ENCODE data around the gene APOC3.
A peak's percentile ranks its signal among the peaks of the same experiment; 100 is the strongest.
"Not testable (repeated sequence)": the region's sequence is repeated elsewhere in the genome, so short reads cannot be mapped to it uniquely, and the experiment has no call there.

APOC3 gene

GRCh38 chr11:116830184-116830912, 641 bp downstream of the APOC3 start:
- DNase-seq (ENCODE audit: low read depth): no peak

- DNase-seq (ENCODE audit: low read depth): no peak
Observed at GRCh38 chr11:116831790-116832349, 2.2 kb downstream of the APOC3 start.

DNA sequence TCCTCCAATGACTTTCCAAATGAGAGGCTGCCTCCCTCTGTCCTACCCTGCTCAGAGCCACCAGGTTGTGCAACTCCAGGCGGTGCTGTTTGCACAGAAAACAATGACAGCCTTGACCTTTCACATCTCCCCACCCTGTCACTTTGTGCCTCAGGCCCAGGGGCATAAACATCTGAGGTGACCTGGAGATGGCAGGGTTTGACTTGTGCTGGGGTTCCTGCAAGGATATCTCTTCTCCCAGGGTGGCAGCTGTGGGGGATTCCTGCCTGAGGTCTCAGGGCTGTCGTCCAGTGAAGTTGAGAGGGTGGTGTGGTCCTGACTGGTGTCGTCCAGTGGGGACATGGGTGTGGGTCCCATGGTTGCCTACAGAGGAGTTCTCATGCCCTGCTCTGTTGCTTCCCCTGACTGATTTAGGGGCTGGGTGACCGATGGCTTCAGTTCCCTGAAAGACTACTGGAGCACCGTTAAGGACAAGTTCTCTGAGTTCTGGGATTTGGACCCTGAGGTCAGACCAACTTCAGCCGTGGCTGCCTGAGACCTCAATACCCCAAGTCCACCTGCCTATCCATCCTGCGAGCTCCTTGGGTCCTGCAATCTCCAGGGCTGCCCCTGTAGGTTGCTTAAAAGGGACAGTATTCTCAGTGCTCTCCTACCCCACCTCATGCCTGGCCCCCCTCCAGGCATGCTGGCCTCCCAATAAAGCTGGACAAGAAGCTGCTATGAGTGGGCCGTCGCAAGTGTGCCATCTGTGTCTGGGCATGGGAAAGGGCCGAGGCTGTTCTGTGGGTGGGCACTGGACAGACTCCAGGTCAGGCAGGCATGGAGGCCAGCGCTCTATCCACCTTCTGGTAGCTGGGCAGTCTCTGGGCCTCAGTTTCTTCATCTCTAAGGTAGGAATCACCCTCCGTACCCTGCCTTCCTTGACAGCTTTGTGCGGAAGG, 2.9 kb downstream of the APOC3 start:
- DNase-seq (ENCODE audit: low read depth): no peak

GRCh38 chr11:116833491-116833815, 3.7 kb downstream of the APOC3 start:
- DNase-seq (ENCODE audit: low read depth): no peak

DNA sequence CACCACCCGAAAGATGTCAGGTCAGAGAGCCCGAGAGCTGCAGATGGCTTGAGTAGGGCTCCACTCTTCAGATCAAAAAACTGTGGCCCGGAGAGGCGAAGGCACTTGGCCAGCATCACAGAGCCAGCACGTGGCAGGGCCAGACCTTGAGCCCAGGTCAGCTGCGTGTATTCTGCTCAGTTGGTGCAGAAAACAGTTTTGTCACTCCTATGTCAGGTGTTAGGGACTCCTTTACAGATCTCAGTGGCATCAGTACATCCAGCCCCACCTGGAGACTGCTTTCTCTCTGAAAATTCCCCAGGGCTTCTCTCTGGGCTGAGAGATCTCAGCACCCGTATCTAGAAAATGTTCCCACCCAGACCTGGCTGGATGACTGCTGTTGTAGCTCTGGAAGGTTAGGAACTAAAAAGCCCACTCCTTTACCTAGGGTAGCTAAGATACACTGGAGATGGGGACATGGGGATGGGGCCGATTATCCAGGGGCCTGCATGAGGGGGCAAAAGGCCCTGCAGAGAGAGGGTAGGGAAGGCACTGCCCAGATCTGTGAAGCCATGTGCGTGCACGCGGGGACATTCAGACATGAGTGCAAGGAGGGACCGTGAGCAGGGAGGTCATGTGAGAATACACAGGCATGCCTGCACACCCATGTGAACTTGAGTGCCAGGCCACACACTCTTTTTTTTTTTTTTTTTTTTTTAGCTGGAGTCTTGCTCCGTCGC, 4.3 kb downstream of the APOC3 start:
- no peak for DNase-seq (ENCODE audit: low read depth)

GRCh38 chr11:116834535-116835041, 4.9 kb downstream of the APOC3 start:
- DNase-seq (ENCODE audit: low read depth): not testable (repeated sequence)

GRCh38 chr11:116835042-116835772, 5.5 kb downstream of the APOC3 start:
- DNase-seq (ENCODE audit: low read depth): no peak

DNA sequence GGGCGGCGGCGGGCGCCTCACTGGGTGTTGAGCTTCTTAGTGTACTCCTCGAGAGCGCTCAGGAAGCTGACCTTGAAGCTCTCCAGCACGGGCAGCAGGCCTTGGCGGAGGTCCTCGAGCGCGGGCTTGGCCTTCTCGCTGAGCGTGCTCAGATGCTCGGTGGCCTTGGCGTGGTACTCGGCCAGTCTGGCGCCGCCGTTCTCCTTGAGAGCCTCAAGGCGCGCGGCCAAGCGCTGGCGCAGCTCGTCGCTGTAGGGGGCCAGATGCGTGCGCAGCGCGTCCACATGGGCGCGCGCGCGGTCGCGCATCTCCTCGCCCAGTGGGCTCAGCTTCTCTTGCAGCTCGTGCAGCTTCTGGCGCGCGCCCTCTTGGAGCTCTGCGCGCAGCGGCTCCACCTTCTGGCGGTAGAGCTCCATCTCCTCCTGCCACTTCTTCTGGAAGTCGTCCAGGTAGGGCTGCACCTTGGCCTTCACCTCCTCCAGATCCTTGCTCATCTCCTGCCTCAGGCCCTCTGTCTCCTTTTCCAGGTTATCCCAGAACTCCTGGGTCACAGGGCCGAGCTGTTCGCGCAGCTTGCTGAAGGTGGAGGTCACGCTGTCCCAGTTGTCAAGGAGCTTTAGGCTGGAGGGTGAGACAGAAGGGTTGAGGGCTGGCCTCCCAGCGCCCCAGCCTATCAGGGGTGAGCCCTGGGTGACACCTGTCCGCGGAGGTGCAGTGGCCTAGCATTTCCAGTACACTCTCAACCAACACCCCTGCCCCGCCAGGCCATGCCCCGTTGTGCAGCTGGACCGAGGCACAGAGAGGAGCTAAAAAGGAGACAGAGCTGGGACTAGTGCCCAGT, 6.3 kb downstream of the APOC3 start:
- peak; percentile 93 for DNase-seq (ENCODE audit: low read depth)

- no peak for DNase-seq (ENCODE audit: low read depth)
Observed at GRCh38 chr11:116836632-116836991, 6.9 kb downstream of the APOC3 start.

GRCh38 chr11:116837231-116838091, 7.8 kb downstream of the APOC3 start, which contains the start of gene APOA1:
APOA1 (minus strand) TSS chr11:116837622; CDS start chr11:116837387, 235 bp downstream.
- DNase-seq (ENCODE audit: low read depth): no peak

- no peak for DNase-seq (ENCODE audit: low read depth)
Observed at GRCh38 chr11:116838321-116839084, 8.8 kb downstream of the APOC3 start.

- no peak for DNase-seq (ENCODE audit: low read depth)
Observed at GRCh38 chr11:116840224-116840745, 10.6 kb downstream of the APOC3 start.

- no peak for DNase-seq (ENCODE audit: low read depth)
Observed at GRCh38 chr11:116840746-116841296, 11.1 kb downstream of the APOC3 start.

DNA sequence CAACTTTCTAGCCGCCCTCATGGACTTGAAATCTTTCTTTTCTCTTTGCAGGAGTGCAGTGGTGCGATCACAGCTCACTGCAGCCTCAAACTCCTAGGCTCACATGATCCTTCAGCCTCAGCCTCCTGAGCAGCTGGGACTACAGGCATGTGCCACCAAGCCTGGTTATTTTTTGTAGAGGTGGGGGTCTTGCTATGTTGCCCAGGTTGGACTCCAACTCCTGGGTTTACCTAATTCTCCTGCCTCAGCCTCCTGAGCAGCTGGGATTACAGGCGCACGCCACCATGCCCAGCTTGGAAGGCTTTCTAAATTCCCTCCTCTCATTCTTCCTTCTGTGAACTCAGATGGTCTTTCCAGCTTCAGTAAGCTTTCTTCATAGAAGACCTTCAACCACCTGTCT, 12.4 kb downstream of the APOC3 start:
- DNase-seq (ENCODE audit: low read depth): no peak

DNA sequence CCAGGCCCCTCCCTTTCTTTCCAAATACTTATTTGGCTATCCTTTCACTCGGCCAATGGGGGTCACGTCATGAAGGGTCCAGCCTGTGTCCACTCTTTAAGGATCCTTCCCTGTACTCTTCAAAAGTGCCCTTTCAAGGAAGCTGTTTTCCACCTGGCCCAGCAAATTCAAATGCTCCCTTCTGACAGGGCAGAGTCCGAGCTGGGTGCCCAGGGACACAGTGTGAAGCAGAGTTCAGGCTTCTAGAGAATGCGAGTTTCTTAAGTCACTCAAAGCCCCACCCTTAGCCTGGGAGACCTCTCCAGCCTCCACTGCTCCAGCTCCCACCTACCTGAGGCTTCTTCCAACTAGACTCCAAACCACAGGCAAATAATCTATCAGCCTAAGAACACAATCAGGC, 13.2 kb downstream of the APOC3 start:
- no peak for DNase-seq (ENCODE audit: low read depth)

DNA sequence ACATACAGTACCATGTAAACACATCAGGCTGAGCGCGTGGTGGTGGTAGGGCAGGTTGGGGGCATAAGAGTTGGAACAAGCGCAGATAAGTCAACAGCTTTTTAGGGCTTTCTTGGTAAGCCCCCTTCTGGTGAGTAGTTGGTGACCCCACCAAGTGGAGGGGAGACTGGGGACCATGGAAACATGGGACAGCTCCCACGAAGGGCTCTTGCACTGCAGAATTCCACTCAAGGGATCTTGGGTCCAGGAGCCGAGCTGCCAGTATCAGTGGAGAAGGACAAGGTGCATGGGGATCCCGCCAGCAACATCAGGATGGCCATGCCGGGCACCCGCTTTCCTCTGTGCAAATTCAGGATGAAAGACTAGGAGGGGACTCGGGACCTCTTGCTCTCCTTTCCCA, 14.0 kb downstream of the APOC3 start:
- no peak for DNase-seq (ENCODE audit: low read depth)

DNA sequence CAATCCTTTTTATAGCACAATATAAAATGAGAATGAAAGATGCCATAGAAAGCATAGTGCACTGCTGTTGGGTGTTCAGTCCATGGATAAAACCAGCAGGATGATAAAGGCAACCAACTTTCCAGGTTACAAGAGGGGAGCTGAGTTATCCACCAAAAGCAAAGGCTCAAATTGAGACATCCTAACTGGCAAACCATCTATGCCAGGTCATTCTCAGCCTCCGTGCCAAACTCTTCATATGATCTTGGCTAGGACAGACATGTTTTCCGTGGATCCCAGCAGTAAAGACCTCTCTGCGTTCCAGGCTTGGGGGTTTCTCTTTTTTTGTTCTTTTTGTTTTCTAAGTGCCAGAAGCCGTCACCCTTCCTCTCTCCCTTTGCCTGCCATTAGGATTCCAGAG, 15.0 kb downstream of the APOC3 start:
- no peak for DNase-seq (ENCODE audit: low read depth)

DNA sequence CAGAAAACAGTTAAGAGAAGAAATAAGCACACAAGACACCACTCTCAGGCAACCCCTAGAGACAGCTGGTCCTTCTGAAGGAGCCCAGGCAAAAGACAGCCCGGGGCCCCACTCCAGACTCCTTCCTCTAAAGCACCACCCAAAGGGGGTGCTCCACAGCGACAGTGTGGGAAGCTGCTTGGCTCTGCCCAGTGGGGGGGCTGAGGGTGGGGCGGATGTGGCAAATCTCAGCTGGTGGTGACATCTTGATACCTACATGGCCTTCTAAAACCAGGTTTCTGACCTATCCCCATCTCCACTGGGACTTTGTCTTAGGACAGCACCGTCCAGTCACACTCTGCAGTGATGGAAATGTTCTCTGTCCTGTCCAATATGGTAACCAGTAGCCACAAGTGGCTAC, 17.9 kb downstream of the APOC3 start:
- no peak for DNase-seq (ENCODE audit: low read depth)

Data from fibroblast of the conjunctiva (primary cell).